Neuronal stem cell (in vitro differentiated cells): Measurements from ENCODE around the gene CTSZ.

Source experiments
- DNase-seq: peaks from one replicate; pipeline ENCODE4 v3.0.0-alpha.2; 2013; ENCODE audit warnings: low spot score
- H2AFZ ChIP-seq: one replicate; pipeline ENCODE4 v1.6.1; 2013; ENCODE audit warnings: mild to moderate bottlenecking, low read length, inconsistent platforms
- H2AK5ac ChIP-seq: 2 replicates; pipeline ENCODE4 v1.6.1; 2013; ENCODE audit warnings: low read depth, mild to moderate bottlenecking, inconsistent platforms, low read length, moderate library complexity, mixed read lengths
- H2BK120ac ChIP-seq: 2 replicates; pipeline ENCODE4 v1.6.1; 2013; ENCODE audit warnings: low read depth, mild to moderate bottlenecking, inconsistent platforms, low read length, moderate library complexity, mixed read lengths
- H2BK12ac ChIP-seq: one replicate; pipeline ENCODE4 v1.6.1; 2013; ENCODE audit warnings: low read length, inconsistent platforms
- H2BK15ac ChIP-seq: 2 replicates; pipeline ENCODE4 v1.6.1; 2013; ENCODE audit warnings: mild to moderate bottlenecking, low read length, inconsistent platforms, mixed read lengths
- H2BK5ac ChIP-seq: one replicate; pipeline ENCODE4 v1.6.1; 2013; ENCODE audit warnings: inconsistent platforms, mild to moderate bottlenecking, low read length, moderate library complexity
- H3K14ac ChIP-seq: one replicate; pipeline ENCODE4 v1.6.1; 2013; ENCODE audit warnings: low read length, inconsistent platforms
- H3K18ac ChIP-seq: 2 replicates; pipeline ENCODE4 v1.6.1; 2013; ENCODE audit warnings: low read length, inconsistent platforms
- H3K23ac ChIP-seq: 2 replicates; pipeline ENCODE4 v1.6.1; 2013; ENCODE audit warnings: low read depth, mild to moderate bottlenecking, mixed read lengths, low read length, inconsistent platforms; ENCODE audit not compliant: poor library complexity
- H3K27ac ChIP-seq: replicated peaks from 3 replicates; pipeline ENCODE4 v1.5.1; 2013; ENCODE audit warnings: low read length, inconsistent platforms
- H3K27me3 ChIP-seq, 3 experiments: 2 replicates each; pipeline ENCODE4 v1.6.1; 2013; ENCODE audit warnings: low read length in 3 of 3, mild to moderate bottlenecking in 2 of 3, inconsistent platforms in 1 of 3, low read depth in 1 of 3, mixed read lengths in 1 of 3, moderate library complexity in 1 of 3; ENCODE audit not compliant: control insufficient read depth in 3 of 3, insufficient read depth in 3 of 3
- H3K36me3 ChIP-seq, 2 donors: replicated peaks in 1 of 2; 2 replicates each; pipeline ENCODE4 v1.6.1; 2013; ENCODE audit warnings: low read length in 2 of 2; ENCODE audit not compliant: control insufficient read depth in 2 of 2, insufficient read depth in 2 of 2
- H3K4ac ChIP-seq: 2 replicates; pipeline ENCODE4 v1.6.1; 2013; ENCODE audit warnings: inconsistent platforms, mild to moderate bottlenecking, low read length, moderate library complexity
- H3K4me1 ChIP-seq, 2 donors: 1 replicate in 1 of 2; 2 replicates in 1 of 2; pipeline ENCODE4 v1.6.1; 2013; ENCODE audit warnings: low read length in 2 of 2, low read depth in 1 of 2; ENCODE audit not compliant: control insufficient read depth in 2 of 2, insufficient read depth in 1 of 2
- H3K4me2 ChIP-seq: one replicate; pipeline ENCODE4 v1.6.1; 2013; ENCODE audit warnings: mild to moderate bottlenecking, low read length, inconsistent platforms; ENCODE audit not compliant: insufficient read depth, poor library complexity, severe bottlenecking
- H3K4me3 ChIP-seq, 2 donors: 2 replicates each; pipeline ENCODE4 v1.5.1; 2013; ENCODE audit warnings: low read length in 2 of 2, mild to moderate bottlenecking in 2 of 2, inconsistent platforms in 1 of 2, moderate library complexity in 1 of 2
- H3K79me1 ChIP-seq: one replicate; pipeline ENCODE4 v1.6.1; 2013; ENCODE audit warnings: low read depth, mild to moderate bottlenecking, inconsistent platforms, low read length, moderate library complexity
- H3K9ac ChIP-seq: one replicate; pipeline ENCODE4 v1.6.1; 2013; ENCODE audit warnings: mild to moderate bottlenecking, low read depth, low read length, inconsistent platforms; ENCODE audit not compliant: poor library complexity
- H3K9me3 ChIP-seq, 2 donors: replicated peaks in 1 of 2; 2 replicates each; pipeline versions ENCODE3 to v1.6.1; 2013; ENCODE audit warnings: low read length in 2 of 2, mild to moderate bottlenecking in 2 of 2, inconsistent platforms in 1 of 2, low read depth in 1 of 2, mixed read lengths in 1 of 2, moderate library complexity in 1 of 2; ENCODE audit not compliant: control insufficient read depth in 2 of 2, insufficient read depth in 1 of 2
- H4K8ac ChIP-seq: one replicate; pipeline ENCODE4 v1.6.1; 2013; ENCODE audit warnings: low read depth, mild to moderate bottlenecking, inconsistent platforms, low read length, moderate library complexity
- H4K91ac ChIP-seq: one replicate; pipeline ENCODE4 v1.6.1; 2013; ENCODE audit warnings: low read length, low read depth, mild to moderate bottlenecking, inconsistent platforms; ENCODE audit not compliant: poor library complexity
- WGBS, 2 donors: extraction: QIAGEN DNeasy Blood & Tissue Kit; methylation state at CpG; one replicate each; pipeline ENCODE4 v1.1.7; 2013; ENCODE audit warnings: missing lambda C conversion rate in 2 of 2, mixed read lengths in 1 of 2; ENCODE audit not compliant: insufficient read length in 2 of 2, insufficient replicate concordance in 1 of 2; ENCODE audit errors: extremely low coverage in 2 of 2; 5-methylcytosine and 5-hydroxymethylcytosine counted together

CTSZ gene

GRCh38 chr20:59001068-59001448 lies 6.0 kb downstream of the CTSZ start:
- Histone ChIP-seq H3K36me3 (peaks cover 8 to 13% of the 10 kb centered on the region in 2 donors), H3K4me3 (no peak overlapping the region), H4K8ac (no peak overlapping the region), H3K27me3 (no peaks in the 10 kb centered on the region), H3K27ac (no peak overlapping the region), H3K23ac (no peak overlapping the region), H2BK5ac (no peak overlapping the region), H3K18ac (no peak overlapping the region), H3K4me1 (peaks cover 8 to 10% of the 10 kb centered on the region in 2 donors), H3K4me2 (no peak overlapping the region), H3K9me3 (no peaks in the 10 kb centered on the region), H4K91ac (no peak overlapping the region), H3K14ac (peak overlapping the region; percentile 77), H2BK15ac (no peak overlapping the region), H2BK120ac (no peak overlapping the region), H2AK5ac (peak overlapping the region; percentile 71), H2AFZ (no peak overlapping the region), H3K79me1 (no peaks in the 10 kb centered on the region), H3K4ac (no peak overlapping the region), H3K9ac (peak overlapping the region; percentile 50), H2BK12ac (peak overlapping the region; percentile 14)
- WGBS, 2 donors, result no CpG with 5 or more reads among the region's 13 CpGs
- DNase-seq, result no peak

DNA sequence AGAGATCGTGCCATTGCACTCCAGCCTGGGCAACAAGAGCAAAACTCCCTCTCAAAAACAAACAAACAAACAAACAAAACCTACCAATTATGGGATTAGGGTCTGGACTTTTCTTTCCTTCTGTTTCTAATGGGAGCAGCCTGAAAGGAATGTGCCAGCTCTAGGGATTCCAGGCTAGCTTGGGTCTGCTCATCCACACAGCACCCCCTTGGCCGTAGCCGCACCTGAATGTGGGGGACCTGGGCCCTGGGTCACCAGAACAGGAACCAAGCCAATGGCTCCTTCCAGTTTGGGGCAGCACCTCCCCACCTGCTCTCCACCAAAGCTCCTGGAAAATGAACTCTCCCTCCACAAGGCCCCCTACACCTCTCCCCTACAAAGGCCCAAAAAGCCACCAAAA lies 6.7 kb downstream of the CTSZ start:
- no CpG with 5 or more reads among the region's 3 CpGs for WGBS, 2 donors
- Histone ChIP-seq H3K18ac (no peak overlapping the region), H3K23ac (no peak overlapping the region), H3K9me3 (no peaks in the 10 kb centered on the region), H3K4me2 (no peak overlapping the region), H3K36me3 (peaks cover 12 to 21% of the 10 kb centered on the region in 2 donors), H3K9ac (no peak overlapping the region), H3K14ac (no peak overlapping the region), H2AFZ (no peak overlapping the region), H2BK12ac (no peak overlapping the region), H4K91ac (no peak overlapping the region), H3K27ac (no peak overlapping the region), H2BK120ac (no peak overlapping the region), H3K4me1 (peaks cover 8 to 10% of the 10 kb centered on the region in 2 donors), H4K8ac (no peak overlapping the region), H3K79me1 (no peaks in the 10 kb centered on the region), H2BK5ac (no peak overlapping the region), H3K4ac (no peak overlapping the region), H2AK5ac (no peak overlapping the region), H3K4me3 (no peak overlapping the region), H2BK15ac (no peak overlapping the region), H3K27me3 (no peaks in the 10 kb centered on the region)
- DNase-seq, result no peak

GRCh38 chr20:58998656-58999055 lies 8.4 kb downstream of the CTSZ start:
- Histone ChIP-seq H3K36me3 (peaks cover 23 to 37% of the 10 kb centered on the region in 2 donors), H3K9me3 (peaks cover 0 to 1% of the 10 kb centered on the region in 2 donors), H2BK120ac (no peak overlapping the region), H3K18ac (no peak overlapping the region), H3K9ac (no peak overlapping the region), H3K4me3 (no peak overlapping the region), H3K23ac (no peak overlapping the region), H2AK5ac (no peak overlapping the region), H3K27me3 (no peaks in the 10 kb centered on the region), H3K27ac (no peak overlapping the region), H3K4me1 (peaks cover 8 to 10% of the 10 kb centered on the region in 2 donors), H4K8ac (no peak overlapping the region), H3K4me2 (no peak overlapping the region), H2BK12ac (no peak overlapping the region), H2BK5ac (no peak overlapping the region), H4K91ac (no peak overlapping the region), H3K14ac (no peak overlapping the region), H2BK15ac (no peak overlapping the region), H2AFZ (no peak overlapping the region), H3K79me1 (no peaks in the 10 kb centered on the region), H3K4ac (no peak overlapping the region)
- WGBS, 2 donors, result no CpG with 5 or more reads among the region's 11 CpGs
- no peak for DNase-seq

GRCh38 chr20:58997141-58997770 lies 9.8 kb downstream of the CTSZ start:
- H3K4ac ChIP-seq, result no peak overlapping the region
- no peak overlapping the region for H2BK15ac ChIP-seq
- H2AFZ ChIP-seq, result no peak overlapping the region
- H3K27ac ChIP-seq, result no peak overlapping the region
- H3K23ac ChIP-seq, result no peak overlapping the region
- no peaks in the 10 kb centered on the region for H3K27me3 ChIP-seq
- H2AK5ac ChIP-seq, result no peak overlapping the region
- H4K91ac ChIP-seq, result no peak overlapping the region
- no peak overlapping the region for H3K14ac ChIP-seq
- no peak overlapping the region for H3K4me2 ChIP-seq
- no peak overlapping the region for H3K9ac ChIP-seq
- H3K4me3 ChIP-seq, result no peak overlapping the region
- H2BK5ac ChIP-seq, result no peak overlapping the region
- H3K4me1 ChIP-seq, result peaks cover 0 to under 1% of the 10 kb centered on the region in 2 donors
- no CpG with 5 or more reads among the region's 24 CpGs for WGBS, 2 donors
- H3K36me3 ChIP-seq, result peaks cover 35 to 51% of the 10 kb centered on the region in 2 donors
- no peak overlapping the region for H4K8ac ChIP-seq
- DNase-seq, result no peak
- no peaks in the 10 kb centered on the region for H3K79me1 ChIP-seq
- H2BK12ac ChIP-seq, result no peak overlapping the region
- no peak overlapping the region for H2BK120ac ChIP-seq
- no peak overlapping the region for H3K18ac ChIP-seq
- H3K9me3 ChIP-seq, result peaks cover 0 to 1% of the 10 kb centered on the region in 2 donors
